OCI-LY3 (cell line): Measurements from ENCODE around the gene ELF1.

Source experiments
- EZH2phosphoT487 ChIP-seq: fragments of 200-600 bp; shearing (Covaris generic); IDR thresholded peaks from 2 replicates; pipeline ENCODE4 v1.6.1; 2018; ENCODE audit warnings: antibody characterized with exemption, mixed run types, low read depth
- TF ChIP-seq, protein P1 (sequence below): fragments of 200-600, 300-600 bp; sonication (generic); IDR thresholded peaks from 2 replicates; pipeline ENCODE4 v1.5.1; 2014; ENCODE audit warnings: antibody characterized with exemption, low read length, low read depth

DNA sequence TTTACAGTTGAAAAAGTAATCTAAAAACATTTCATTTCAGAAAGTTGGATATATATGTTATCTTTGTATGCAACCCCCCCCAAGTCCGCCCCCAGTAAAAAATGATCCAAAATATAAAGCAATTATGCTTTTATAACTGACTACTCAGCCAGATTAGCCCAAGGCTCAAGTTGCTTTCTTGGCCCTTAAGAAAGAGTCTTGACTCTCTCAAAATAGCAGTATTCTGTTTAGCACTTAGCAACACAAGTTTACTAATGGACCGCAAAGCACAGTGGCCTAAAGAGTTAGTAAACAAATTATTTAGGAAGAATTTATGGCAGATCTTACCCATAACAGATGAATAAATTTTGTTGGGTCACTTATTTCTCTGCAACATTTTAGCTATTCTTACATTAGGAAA, 86.9 kb downstream of the ELF1 start:
- TF ChIP-seq, protein P1, sequence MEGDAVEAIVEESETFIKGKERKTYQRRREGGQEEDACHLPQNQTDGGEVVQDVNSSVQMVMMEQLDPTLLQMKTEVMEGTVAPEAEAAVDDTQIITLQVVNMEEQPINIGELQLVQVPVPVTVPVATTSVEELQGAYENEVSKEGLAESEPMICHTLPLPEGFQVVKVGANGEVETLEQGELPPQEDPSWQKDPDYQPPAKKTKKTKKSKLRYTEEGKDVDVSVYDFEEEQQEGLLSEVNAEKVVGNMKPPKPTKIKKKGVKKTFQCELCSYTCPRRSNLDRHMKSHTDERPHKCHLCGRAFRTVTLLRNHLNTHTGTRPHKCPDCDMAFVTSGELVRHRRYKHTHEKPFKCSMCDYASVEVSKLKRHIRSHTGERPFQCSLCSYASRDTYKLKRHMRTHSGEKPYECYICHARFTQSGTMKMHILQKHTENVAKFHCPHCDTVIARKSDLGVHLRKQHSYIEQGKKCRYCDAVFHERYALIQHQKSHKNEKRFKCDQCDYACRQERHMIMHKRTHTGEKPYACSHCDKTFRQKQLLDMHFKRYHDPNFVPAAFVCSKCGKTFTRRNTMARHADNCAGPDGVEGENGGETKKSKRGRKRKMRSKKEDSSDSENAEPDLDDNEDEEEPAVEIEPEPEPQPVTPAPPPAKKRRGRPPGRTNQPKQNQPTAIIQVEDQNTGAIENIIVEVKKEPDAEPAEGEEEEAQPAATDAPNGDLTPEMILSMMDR = no peak
- no peak for TF ChIP-seq EZH2phosphoT487
